ENCODE results near the gene OR52H1.

DNA sequence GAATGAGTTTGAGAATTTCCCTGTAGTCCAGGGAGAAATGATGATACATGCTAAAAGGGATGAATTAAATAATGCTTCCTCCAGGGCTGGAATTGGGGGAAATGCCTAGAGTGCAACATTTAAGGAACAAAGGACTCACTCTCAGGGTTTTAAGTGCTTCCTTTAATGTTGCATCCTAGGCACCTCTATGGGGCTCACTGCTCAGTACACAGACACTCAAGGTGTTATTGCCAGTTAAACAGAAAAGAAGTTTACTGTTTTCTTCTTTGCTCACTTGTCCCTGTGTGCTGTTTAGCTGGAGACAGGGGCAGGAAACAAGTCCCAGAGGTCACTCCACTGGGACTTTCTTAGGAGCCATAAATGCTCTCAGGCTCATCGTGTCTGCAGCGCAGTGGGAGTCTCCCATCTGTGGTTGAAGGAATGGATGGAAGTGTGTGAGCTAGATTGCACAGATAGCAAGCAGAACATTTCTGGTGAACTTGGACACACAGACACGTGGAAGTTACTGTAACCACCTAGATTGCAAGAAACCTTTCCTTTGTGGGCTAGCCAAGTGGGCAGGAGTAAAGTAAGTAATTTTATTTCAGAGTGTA is 8.4 kb upstream of the OR52H1 start:
- TF ChIP-seq, protein P1, sequence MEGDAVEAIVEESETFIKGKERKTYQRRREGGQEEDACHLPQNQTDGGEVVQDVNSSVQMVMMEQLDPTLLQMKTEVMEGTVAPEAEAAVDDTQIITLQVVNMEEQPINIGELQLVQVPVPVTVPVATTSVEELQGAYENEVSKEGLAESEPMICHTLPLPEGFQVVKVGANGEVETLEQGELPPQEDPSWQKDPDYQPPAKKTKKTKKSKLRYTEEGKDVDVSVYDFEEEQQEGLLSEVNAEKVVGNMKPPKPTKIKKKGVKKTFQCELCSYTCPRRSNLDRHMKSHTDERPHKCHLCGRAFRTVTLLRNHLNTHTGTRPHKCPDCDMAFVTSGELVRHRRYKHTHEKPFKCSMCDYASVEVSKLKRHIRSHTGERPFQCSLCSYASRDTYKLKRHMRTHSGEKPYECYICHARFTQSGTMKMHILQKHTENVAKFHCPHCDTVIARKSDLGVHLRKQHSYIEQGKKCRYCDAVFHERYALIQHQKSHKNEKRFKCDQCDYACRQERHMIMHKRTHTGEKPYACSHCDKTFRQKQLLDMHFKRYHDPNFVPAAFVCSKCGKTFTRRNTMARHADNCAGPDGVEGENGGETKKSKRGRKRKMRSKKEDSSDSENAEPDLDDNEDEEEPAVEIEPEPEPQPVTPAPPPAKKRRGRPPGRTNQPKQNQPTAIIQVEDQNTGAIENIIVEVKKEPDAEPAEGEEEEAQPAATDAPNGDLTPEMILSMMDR (IDR thresholded peaks at IDR 0.05): no peak
- TF ChIP-seq POLR2A (IDR thresholded peaks at IDR 0.05): no peak
